NCI-H748 (cell line): Measurements from ENCODE around the gene KCNH6.

Experiments
- DNase-seq: peaks from one replicate; lab custom pipeline; 2025; ENCODE audit not compliant: unreplicated experiment; lab: John Stamatoyannopoulos, UW

The KCNH6 gene

GRCh38 chr17:63595132-63595531 is 72.0 kb downstream of the KCNH6 start:
- DNase-seq = no peak
